Measurements from ENCODE around the gene PLCB1.

The PLCB1 gene

GRCh38 chr20:8934362-8934761, 802.3 kb downstream of the PLCB1 start:
- no peak for DNase-seq
- Histone ChIP-seq H3K9me3 (ENCODE audit: control extremely low read depth in 1 of 5, control insufficient read depth in 4 of 5, insufficient read depth in 2 of 5, low read depth in 1 of 5, low read length in 4 of 5) (peaks cover 0 to 2% (median 0%) of the 10 kb centered on the region in 5 experiments), H3K4me3 (ENCODE audit: control insufficient read depth in 1 of 7, extremely low read depth in 1 of 7, insufficient read depth in 4 of 7, low read depth in 2 of 7, low read length in 6 of 7) (no peak overlapping the region), H3K27ac (ENCODE audit: insufficient read depth in 1 of 2, low read depth in 1 of 2, low read length in 2 of 2, poor library complexity in 1 of 2, severe bottlenecking in 2 of 2) (no peak overlapping the region), H3K36me3 (ENCODE audit: control insufficient read depth in 4 of 4, insufficient read depth in 4 of 4, low read length in 3 of 4) (no peaks in the 10 kb centered on the region), H3K27me3 (replicated peaks in 2 of 5; ENCODE audit: control insufficient read depth in 4 of 5, insufficient read depth in 5 of 5, low read length in 4 of 5) (no peaks in the 10 kb centered on the region), H3K4me1 (ENCODE audit: control extremely low read depth in 1 of 4, control insufficient read depth in 4 of 4, insufficient read depth in 4 of 4, low read length in 3 of 4) (peaks cover 0 to 3% (median 0%) of the 10 kb centered on the region in 4 experiments)
- ChIA-PET POLR2A (no interaction called here), CTCF (interaction anchor here (1.0 kb wide), 1 partner anchor 81 kb away, joined by 3 read pairs; no protein-coding TSS in a partner anchor)
- 94% methylated on average over 2 of the region's 4 CpGs for WGBS (ENCODE audit: insufficient coverage)

Data from common myeloid progenitor, CD34-positive (primary cell).